ENCODE measurements around the gene CIAO1. TPM values are rescaled to one million over a fixed set of nuclear protein-coding genes. Genes with fewer than 3 reads are reported as not detected.

Gene CIAO1
- total and polyA plus RNA-seq, 3 experiments from 2014 or later = 73.8 to 104 (median 77.9) TPM

GRCh38 chr2:96306370-96306769 lies 40.3 kb downstream of the CIAO1 start:
- H3K4me1 Mint-ChIP-seq = peaks cover 54 to 69% (median 56%) of the 10 kb centered on the region in 3 donors
- H3K27ac Mint-ChIP-seq = peak overlapping the region; percentile 98 to 100 (median 100)
- ChIA-PET CTCF (interaction anchor here (1.0 to 2.5 kb wide), 5 partner anchors 14 to 202 kb away, joined by 3 to 19 read pairs (median 3); no protein-coding TSS in a partner anchor), POLR2A (interaction anchor here (1.0 to 2.4 kb wide), 9 partner anchors 10 to 232 kb away, joined by 3 to 42 read pairs (median 9); partner anchors contain the start of genes ARID5A, ITPRIPL1 and NCAPH)
- no peak for DNase-seq
- Histone ChIP-seq H3K27ac (ENCODE audit: low read depth, low read length) (peak overlapping the region; percentile 99), H3K4me3 (ENCODE audit: low read length) (peak overlapping the region; percentile 99), H3K9me3 (ENCODE audit: low read length) (no peaks in the 10 kb centered on the region), H3K27me3 (ENCODE audit: insufficient read depth, low read length, poor library complexity, severe bottlenecking) (no peaks in the 10 kb centered on the region), H3K36me3 (ENCODE audit: insufficient read depth, low read length) (peaks cover 27% of the 10 kb centered on the region), H3K4me1 (ENCODE audit: insufficient read depth, low read length) (peaks cover 38% of the 10 kb centered on the region)
- H3K27me3 Mint-ChIP-seq = no peaks in the 10 kb centered on the region
- H3K36me3 Mint-ChIP-seq = peaks cover 6 to 58% (median 26%) of the 10 kb centered on the region in 3 donors
- no peaks in the 10 kb centered on the region for H3K9me3 Mint-ChIP-seq
- peak overlapping the region; percentile 96 to 99 (median 98) for H3K4me3 Mint-ChIP-seq

- ChIA-PET CTCF (interaction anchor here (1.1 to 1.8 kb wide), 3 partner anchors 12 to 192 kb away, joined by 3 to 6 read pairs (median 5); no protein-coding TSS in a partner anchor), POLR2A (no interaction called here)
- Histone ChIP-seq H3K4me1 (ENCODE audit: insufficient read depth, low read length) (peaks cover 20% of the 10 kb centered on the region), H3K4me3 (ENCODE audit: low read length) (no peak overlapping the region), H3K36me3 (ENCODE audit: insufficient read depth, low read length) (peaks cover 8% of the 10 kb centered on the region), H3K27me3 (ENCODE audit: insufficient read depth, low read length, poor library complexity, severe bottlenecking) (no peaks in the 10 kb centered on the region), H3K9me3 (ENCODE audit: low read length) (no peaks in the 10 kb centered on the region), H3K27ac (ENCODE audit: low read depth, low read length) (no peak overlapping the region)
- H3K27me3 Mint-ChIP-seq = no peaks in the 10 kb centered on the region
- no peak for DNase-seq
- H3K36me3 Mint-ChIP-seq = peaks cover 0 to 48% (median 13%) of the 10 kb centered on the region in 3 donors
- H3K4me1 Mint-ChIP-seq = peaks cover 38 to 61% (median 45%) of the 10 kb centered on the region in 3 donors
- peak overlapping the region in 2 of 8 donors; percentile 71 to 99 for H3K27ac Mint-ChIP-seq
- H3K4me3 Mint-ChIP-seq = no peak overlapping the region
- H3K9me3 Mint-ChIP-seq = no peaks in the 10 kb centered on the region
Observed at GRCh38 chr2:96308248-96308647, 42.2 kb downstream of the CIAO1 start.

- POLR2A ChIA-PET = interaction anchor here (0.8 to 1.5 kb wide), 4 partner anchors 9 to 38 kb away, joined by 3 to 6 read pairs (median 4); partner anchors contain the start of gene ITPRIPL1
Observed at GRCh38 chr2:96315005-96315399, 49.0 kb downstream of the CIAO1 start.

GRCh38 chr2:96315400-96316071 lies 49.5 kb downstream of the CIAO1 start:
- Mint-ChIP-seq H3K4me3 (peak overlapping the region; percentile 52 to 89 (median 72)), H3K27me3 (no peaks in the 10 kb centered on the region), H3K4me1 (peaks cover 42 to 67% (median 57%) of the 10 kb centered on the region in 3 donors), H3K36me3 (peaks cover 5 to 25% (median 6%) of the 10 kb centered on the region in 3 donors), H3K9me3 (no peaks in the 10 kb centered on the region), H3K27ac (peak overlapping the region; percentile 87 to 98 (median 92))
- Histone ChIP-seq H3K4me1 (ENCODE audit: insufficient read depth, low read length) (peaks cover 18% of the 10 kb centered on the region), H3K4me3 (ENCODE audit: low read length) (no peak overlapping the region), H3K27me3 (ENCODE audit: insufficient read depth, low read length, poor library complexity, severe bottlenecking) (no peaks in the 10 kb centered on the region), H3K27ac (ENCODE audit: low read depth, low read length) (no peak overlapping the region), H3K9me3 (ENCODE audit: low read length) (no peaks in the 10 kb centered on the region), H3K36me3 (ENCODE audit: insufficient read depth, low read length) (no peaks in the 10 kb centered on the region)
- ChIA-PET CTCF (interaction anchor here (1.0 to 3.4 kb wide), 4 partner anchors 9 to 29 kb away, joined by 3 to 15 read pairs (median 3); partner anchors contain the start of gene ITPRIPL1), POLR2A (interaction anchor here (0.8 to 1.5 kb wide), 6 partner anchors 9 to 221 kb away, joined by 3 to 6 read pairs (median 4); partner anchors contain the start of genes ARID5A and ITPRIPL1)
- DNase-seq = peak in 2 of 5 donors; percentile 13 to 18

More at GRCh38 chr2:96315005-96315399, 49.0 kb downstream of the CIAO1 start:
- H3K4me1 ChIP-seq (ENCODE audit: insufficient read depth, low read length) = peaks cover 17% of the 10 kb centered on the region
- no peaks in the 10 kb centered on the region for H3K27me3 ChIP-seq (ENCODE audit: insufficient read depth, low read length, poor library complexity, severe bottlenecking)
- H3K27ac ChIP-seq (ENCODE audit: low read depth, low read length) = no peak overlapping the region
- H3K9me3 ChIP-seq (ENCODE audit: low read length) = no peaks in the 10 kb centered on the region
- H3K4me1 Mint-ChIP-seq = peaks cover 39 to 66% (median 56%) of the 10 kb centered on the region in 3 donors
- CTCF ChIA-PET = interaction anchor here (1.0 to 3.4 kb wide), 3 partner anchors 10 to 30 kb away, joined by 3 to 15 read pairs (median 3); partner anchors contain the start of gene ITPRIPL1
- no peaks in the 10 kb centered on the region for H3K36me3 ChIP-seq (ENCODE audit: insufficient read depth, low read length)
- peak overlapping the region; percentile 52 to 89 (median 72) for H3K4me3 Mint-ChIP-seq
- peaks cover 5 to 26% (median 9%) of the 10 kb centered on the region in 3 donors for H3K36me3 Mint-ChIP-seq
- no peaks in the 10 kb centered on the region for H3K27me3 Mint-ChIP-seq
- no peaks in the 10 kb centered on the region for H3K9me3 Mint-ChIP-seq
- H3K27ac Mint-ChIP-seq = peak overlapping the region; percentile 68 to 96 (median 92)
- DNase-seq = no peak
- no peak overlapping the region for H3K4me3 ChIP-seq (ENCODE audit: low read length)

- Histone ChIP-seq H3K4me3 (ENCODE audit: low read length) (no peak overlapping the region), H3K9me3 (ENCODE audit: low read length) (no peaks in the 10 kb centered on the region), H3K27ac (ENCODE audit: low read depth, low read length) (no peak overlapping the region), H3K36me3 (ENCODE audit: insufficient read depth, low read length) (no peaks in the 10 kb centered on the region), H3K27me3 (ENCODE audit: insufficient read depth, low read length, poor library complexity, severe bottlenecking) (no peaks in the 10 kb centered on the region), H3K4me1 (ENCODE audit: insufficient read depth, low read length) (peaks cover 26% of the 10 kb centered on the region)
- Mint-ChIP-seq H3K36me3 (peaks cover 3 to 27% (median 5%) of the 10 kb centered on the region in 3 donors), H3K27ac (peak overlapping the region; percentile 57 to 98 (median 90)), H3K9me3 (no peaks in the 10 kb centered on the region), H3K4me3 (peak overlapping the region in 3 of 7 donors; percentile 24 to 40 (median 28)), H3K27me3 (no peaks in the 10 kb centered on the region), H3K4me1 (peaks cover 47 to 68% (median 59%) of the 10 kb centered on the region in 3 donors)
- ChIA-PET CTCF (interaction anchor here (3.4 kb wide), 1 partner anchor 28 kb away, joined by 15 read pairs; no protein-coding TSS in a partner anchor), POLR2A (no interaction called here)
- no peak for DNase-seq
Observed at GRCh38 chr2:96316999-96317398, 51.0 kb downstream of the CIAO1 start.

GRCh38 chr2:96317584-96317997 lies 51.6 kb downstream of the CIAO1 start:
- H3K9me3 Mint-ChIP-seq = no peaks in the 10 kb centered on the region
- DNase-seq = no peak
- peak overlapping the region in 4 of 7 donors; percentile 22 to 71 (median 46) for H3K4me3 Mint-ChIP-seq
- Histone ChIP-seq H3K4me1 (ENCODE audit: insufficient read depth, low read length) (peaks cover 29% of the 10 kb centered on the region), H3K27ac (ENCODE audit: low read depth, low read length) (no peak overlapping the region), H3K4me3 (ENCODE audit: low read length) (no peak overlapping the region), H3K36me3 (ENCODE audit: insufficient read depth, low read length) (no peaks in the 10 kb centered on the region), H3K27me3 (ENCODE audit: insufficient read depth, low read length, poor library complexity, severe bottlenecking) (no peaks in the 10 kb centered on the region), H3K9me3 (ENCODE audit: low read length) (no peaks in the 10 kb centered on the region)
- H3K27me3 Mint-ChIP-seq = no peaks in the 10 kb centered on the region
- H3K27ac Mint-ChIP-seq = peak overlapping the region; percentile 42 to 90 (median 82)
- ChIA-PET CTCF (interaction anchor here (3.4 kb wide), 1 partner anchor 27 kb away, joined by 15 read pairs; no protein-coding TSS in a partner anchor), POLR2A (interaction anchor here (1.2 kb wide), 1 partner anchor 18 kb away, joined by 3 read pairs; the partner anchor contains the start of gene NCAPH)
- H3K36me3 Mint-ChIP-seq = peaks cover 3 to 25% (median 5%) of the 10 kb centered on the region in 3 donors
- H3K4me1 Mint-ChIP-seq = peaks cover 47 to 66% (median 59%) of the 10 kb centered on the region in 3 donors

GRCh38 chr2:96318723-96319122 lies 52.7 kb downstream of the CIAO1 start:
- POLR2A ChIA-PET = interaction anchor here (1.2 to 4.2 kb wide), 2 partner anchors 13 to 17 kb away, joined by 3 to 42 read pairs; partner anchors contain the start of genes NCAPH and SNRNP200
- Histone ChIP-seq H3K4me3 (ENCODE audit: low read length) (no peak overlapping the region), H3K4me1 (ENCODE audit: insufficient read depth, low read length) (peaks cover 29% of the 10 kb centered on the region)

More at GRCh38 chr2:96318723-96319122, 52.7 kb downstream of the CIAO1 start:
- Mint-ChIP-seq H3K9me3 (no peaks in the 10 kb centered on the region), H3K4me1 (peaks cover 51 to 72% (median 65%) of the 10 kb centered on the region in 3 donors), H3K4me3 (peak overlapping the region; percentile 16 to 81 (median 60)), H3K27me3 (no peaks in the 10 kb centered on the region), H3K36me3 (peaks cover 3 to 25% (median 5%) of the 10 kb centered on the region in 3 donors), H3K27ac (peak overlapping the region; percentile 43 to 89 (median 79))
- no peaks in the 10 kb centered on the region for H3K36me3 ChIP-seq (ENCODE audit: insufficient read depth, low read length)
- no peak for DNase-seq
- H3K27me3 ChIP-seq (ENCODE audit: insufficient read depth, low read length, poor library complexity, severe bottlenecking) = no peaks in the 10 kb centered on the region
- CTCF ChIA-PET = interaction anchor here (1.2 to 3.5 kb wide), 2 partner anchors 17 to 26 kb away, joined by 3 to 30 read pairs; partner anchors contain the start of gene NCAPH
- no peaks in the 10 kb centered on the region for H3K9me3 ChIP-seq (ENCODE audit: low read length)
- no peak overlapping the region for H3K27ac ChIP-seq (ENCODE audit: low read depth, low read length)

Data from CD8-positive, alpha-beta memory T cell (primary cell).